RWPE2 (cell line): ENCODE results near the gene SEPTIN3.

ENCODE experiments used
- ATAC-seq: fragments of 200-7000 bp; cut with Tn5 transposase; 3 replicates; pipeline ENCODE4 v1.9.1; 2021; ENCODE audit warnings: low read depth
- DNase-seq: peaks from one replicate; pipeline ENCODE4 v3.0.0-alpha.2; 2020; ENCODE audit warnings: low spot score
- H3K27ac ChIP-seq: fragments of 450-650 bp; 2 replicates; pipeline ENCODE4 v1.5.1; 2017; ENCODE audit warnings: mild to moderate bottlenecking; ENCODE audit not compliant: poor library complexity, severe bottlenecking
- H3K27me3 ChIP-seq: fragments of 250-450 bp; sonication (Bioruptor Pico); 2 replicates; pipeline ENCODE4 v1.5.1; 2021; ENCODE audit warnings: mild to moderate bottlenecking, moderate library complexity; ENCODE audit not compliant: insufficient read depth, poor library complexity, severe bottlenecking
- H3K36me3 ChIP-seq: fragments of 250-450 bp; sonication (Bioruptor Pico); 2 replicates; pipeline ENCODE4 v1.5.1; 2020; ENCODE audit warnings: low read depth, mild to moderate bottlenecking, moderate library complexity
- H3K4me1 ChIP-seq: fragments of 250-450 bp; sonication (Bioruptor Pico); 2 replicates; pipeline ENCODE4 v1.5.1; 2021; ENCODE audit warnings: mild to moderate bottlenecking, moderate library complexity; ENCODE audit not compliant: insufficient read depth, poor library complexity, severe bottlenecking
- H3K4me3 ChIP-seq: fragments of 250-450 bp; sonication (Bioruptor Pico); 2 replicates; pipeline ENCODE4 v1.5.1; 2021; ENCODE audit warnings: mild to moderate bottlenecking, moderate library complexity; ENCODE audit not compliant: severe bottlenecking
- H3K9me3 ChIP-seq: fragments of 250-450 bp; sonication (Bioruptor Pico); 2 replicates; pipeline ENCODE4 v1.5.1; 2021; ENCODE audit warnings: mild to moderate bottlenecking, moderate library complexity; ENCODE audit not compliant: severe bottlenecking
- TF ChIP-seq, protein P1 (sequence below): fragments of 450-650 bp; IDR thresholded peaks from one replicate; pipeline ENCODE4 v1.5.1; 2017; ENCODE audit warnings: mild to moderate bottlenecking, moderate library complexity; ENCODE audit not compliant: poor library complexity, severe bottlenecking

Gene SEPTIN3, protein sequence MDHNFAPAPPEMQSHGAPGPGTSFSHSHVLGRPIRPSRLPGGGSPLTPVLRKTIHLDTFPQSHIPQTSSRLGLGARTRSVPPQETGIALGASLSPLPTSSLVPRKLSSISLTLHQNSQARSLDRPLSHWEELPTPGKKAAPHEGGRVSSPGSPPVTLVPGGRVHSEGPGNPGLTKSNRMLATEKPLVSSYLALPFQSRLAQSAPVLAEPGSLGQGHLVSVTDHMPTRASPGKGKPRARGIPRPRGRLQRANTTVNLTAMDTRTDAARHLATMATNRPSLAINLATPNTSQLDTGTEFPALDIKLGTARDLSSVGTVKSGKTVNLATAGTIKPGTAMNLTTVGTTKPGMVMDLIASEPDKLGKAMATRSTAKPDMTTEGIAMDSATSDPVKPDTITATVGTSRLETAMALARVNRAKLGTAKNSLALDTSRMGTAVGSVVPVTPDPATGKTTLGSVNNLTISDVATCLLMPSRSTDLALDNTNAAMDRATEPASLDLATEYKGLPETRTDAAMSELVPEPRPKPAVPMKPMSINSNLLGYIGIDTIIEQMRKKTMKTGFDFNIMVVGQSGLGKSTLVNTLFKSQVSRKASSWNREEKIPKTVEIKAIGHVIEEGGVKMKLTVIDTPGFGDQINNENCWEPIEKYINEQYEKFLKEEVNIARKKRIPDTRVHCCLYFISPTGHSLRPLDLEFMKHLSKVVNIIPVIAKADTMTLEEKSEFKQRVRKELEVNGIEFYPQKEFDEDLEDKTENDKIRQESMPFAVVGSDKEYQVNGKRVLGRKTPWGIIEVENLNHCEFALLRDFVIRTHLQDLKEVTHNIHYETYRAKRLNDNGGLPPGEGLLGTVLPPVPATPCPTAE

DNA sequence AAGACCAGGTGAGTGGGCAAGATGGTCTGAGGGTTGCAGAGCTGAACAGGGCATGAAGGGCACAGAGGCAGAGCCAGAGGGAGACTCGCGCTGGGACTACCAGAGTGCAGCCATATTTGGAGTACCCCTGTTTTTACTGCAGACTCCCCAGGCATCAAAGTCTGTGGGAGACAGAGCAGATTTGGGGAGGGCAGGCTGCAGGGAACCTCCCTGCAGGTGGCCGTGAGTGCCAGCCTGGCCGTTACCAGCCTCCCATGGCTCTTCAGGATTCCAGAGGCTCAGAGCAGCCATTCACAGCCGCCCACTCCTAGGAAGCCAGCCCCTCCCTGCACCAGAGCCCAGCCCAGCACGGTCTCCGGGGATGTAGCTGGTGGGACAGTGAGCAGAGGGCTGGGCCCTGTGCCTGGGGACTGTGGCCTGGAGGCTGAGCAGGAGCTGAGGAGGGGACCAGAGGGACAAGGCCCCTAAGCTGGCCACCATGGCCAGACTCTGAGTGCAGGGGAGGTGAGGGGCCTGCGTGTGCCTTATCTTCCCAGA, at the start of gene SEPTIN3:
SEPTIN3 (plus strand) TSS at position 334 of the 537 bp plus-strand sequence. CDS start 2,050 bp downstream, outside the sequence.
- Histone ChIP-seq H3K4me1 (no peaks in the 10 kb centered on the region), H3K27me3 (no peaks in the 10 kb centered on the region), H3K36me3 (no peaks in the 10 kb centered on the region), H3K4me3 (no peak within 1 kb of the TSS), H3K9me3 (no peaks in the 10 kb centered on the region), H3K27ac (no peak within 1 kb of the TSS)
- TF ChIP-seq, protein P1, sequence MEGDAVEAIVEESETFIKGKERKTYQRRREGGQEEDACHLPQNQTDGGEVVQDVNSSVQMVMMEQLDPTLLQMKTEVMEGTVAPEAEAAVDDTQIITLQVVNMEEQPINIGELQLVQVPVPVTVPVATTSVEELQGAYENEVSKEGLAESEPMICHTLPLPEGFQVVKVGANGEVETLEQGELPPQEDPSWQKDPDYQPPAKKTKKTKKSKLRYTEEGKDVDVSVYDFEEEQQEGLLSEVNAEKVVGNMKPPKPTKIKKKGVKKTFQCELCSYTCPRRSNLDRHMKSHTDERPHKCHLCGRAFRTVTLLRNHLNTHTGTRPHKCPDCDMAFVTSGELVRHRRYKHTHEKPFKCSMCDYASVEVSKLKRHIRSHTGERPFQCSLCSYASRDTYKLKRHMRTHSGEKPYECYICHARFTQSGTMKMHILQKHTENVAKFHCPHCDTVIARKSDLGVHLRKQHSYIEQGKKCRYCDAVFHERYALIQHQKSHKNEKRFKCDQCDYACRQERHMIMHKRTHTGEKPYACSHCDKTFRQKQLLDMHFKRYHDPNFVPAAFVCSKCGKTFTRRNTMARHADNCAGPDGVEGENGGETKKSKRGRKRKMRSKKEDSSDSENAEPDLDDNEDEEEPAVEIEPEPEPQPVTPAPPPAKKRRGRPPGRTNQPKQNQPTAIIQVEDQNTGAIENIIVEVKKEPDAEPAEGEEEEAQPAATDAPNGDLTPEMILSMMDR, result no peak
- DNase-seq (no peak), ATAC-seq (no peak)

DNA sequence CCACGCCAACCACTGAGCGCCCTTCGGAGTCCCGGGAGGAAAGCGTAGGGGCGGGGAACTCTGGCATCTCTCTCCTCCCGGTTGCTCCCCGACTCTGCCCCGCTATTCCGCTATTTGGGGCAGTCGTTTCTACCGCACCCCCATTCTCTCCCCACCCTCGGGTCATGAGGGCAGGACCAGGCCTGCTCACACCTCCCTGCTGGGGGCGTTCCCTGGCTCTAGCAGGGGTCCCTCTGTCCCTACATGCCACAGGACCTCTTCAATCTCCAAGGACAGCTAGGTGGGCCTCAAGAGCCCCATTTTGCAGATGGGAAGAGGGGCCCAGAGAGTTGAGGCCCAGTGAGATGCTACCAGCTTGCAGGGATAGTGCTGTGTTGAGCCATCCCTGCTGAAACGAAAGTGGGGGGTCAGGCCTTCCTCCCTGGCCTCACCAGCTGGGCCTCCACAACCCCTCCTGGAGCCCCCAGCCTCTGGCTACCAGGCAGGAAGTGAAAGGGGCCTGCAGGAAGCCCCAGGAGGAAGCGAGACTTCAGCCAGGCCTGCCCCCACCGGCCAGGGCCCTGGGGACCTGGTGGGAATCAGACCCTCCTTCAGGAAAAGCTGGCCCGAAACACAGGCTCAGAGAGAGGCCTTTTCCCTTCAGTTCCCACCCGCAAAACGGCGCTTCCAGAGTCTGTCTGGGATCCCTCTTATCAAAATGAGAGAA, 48.8 kb upstream of the SEPTIN3 start:
- Histone ChIP-seq H3K4me1 (peaks cover 6% of the 10 kb centered on the region), H3K4me3 (no peak overlapping the region)
- DNase-seq, result no peak

DNA sequence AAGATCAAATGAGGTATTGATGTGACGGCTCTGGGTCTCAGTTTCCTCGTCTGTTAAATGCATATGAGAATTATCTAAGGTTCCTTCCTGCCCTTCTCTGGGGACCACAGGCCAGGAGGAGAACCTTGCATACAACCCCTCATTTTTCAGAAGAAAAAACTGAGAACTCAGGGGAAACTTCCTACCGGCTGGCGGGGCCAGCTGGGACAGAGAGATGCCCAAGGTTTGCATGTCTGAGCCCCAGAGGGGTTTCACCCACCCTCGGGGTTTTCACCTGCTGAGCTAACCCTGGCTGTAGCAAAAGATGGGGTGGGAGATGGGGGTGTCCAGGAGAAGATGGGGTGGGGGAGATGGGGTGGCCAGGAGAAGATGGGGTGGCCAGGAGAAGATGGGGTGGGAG, 46.9 kb upstream of the SEPTIN3 start:
- no peak for ATAC-seq
- Histone ChIP-seq H3K9me3 (no peaks in the 10 kb centered on the region), H3K27me3 (peaks cover 14% of the 10 kb centered on the region), H3K4me1 (peaks cover 6% of the 10 kb centered on the region), H3K4me3 (no peak overlapping the region), H3K36me3 (no peaks in the 10 kb centered on the region), H3K27ac (no peak overlapping the region)
- no peak for DNase-seq
- TF ChIP-seq, protein P1, result no peak

More for the DNA sequence above, 48.8 kb upstream of the SEPTIN3 start:
- Histone ChIP-seq H3K36me3 (no peaks in the 10 kb centered on the region), H3K9me3 (no peaks in the 10 kb centered on the region), H3K27ac (no peak overlapping the region), H3K27me3 (peaks cover 17% of the 10 kb centered on the region)
- TF ChIP-seq, protein P1, result no peak
- no peak for ATAC-seq

DNA sequence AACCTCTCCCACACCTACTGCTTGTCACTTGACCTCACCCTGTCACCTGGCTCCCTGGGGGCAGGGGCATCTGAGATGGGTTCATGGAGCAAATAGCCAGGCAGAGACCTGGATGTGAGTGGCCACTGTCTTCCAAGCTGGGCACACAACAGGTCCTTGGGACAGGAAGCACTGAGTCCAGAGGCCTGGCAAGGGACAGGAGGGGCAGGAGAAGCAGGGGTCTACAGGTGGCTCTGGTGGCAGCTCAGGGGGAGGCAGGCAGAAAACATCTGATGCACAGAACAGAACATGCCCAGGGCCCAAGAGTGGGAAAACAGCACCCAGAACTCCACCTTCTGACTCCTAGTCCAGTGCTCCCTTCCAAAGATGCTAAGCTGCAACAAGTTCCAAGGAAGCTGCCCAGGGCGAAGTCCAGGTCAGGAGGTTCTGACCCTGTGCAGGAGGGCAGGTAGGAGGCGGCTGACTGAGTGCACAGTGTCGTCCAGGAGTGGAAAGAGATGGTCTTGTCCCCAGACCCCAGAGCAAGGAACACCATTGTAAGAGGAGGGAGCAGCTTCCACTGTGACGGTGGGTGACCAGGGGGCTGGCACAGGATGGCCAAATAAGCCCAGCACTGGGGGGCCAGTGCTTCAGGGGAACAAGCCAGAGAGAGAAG, 46.2 kb upstream of the SEPTIN3 start:
- no peak for DNase-seq
- Histone ChIP-seq H3K27me3 (peaks cover 14% of the 10 kb centered on the region), H3K36me3 (no peaks in the 10 kb centered on the region), H3K27ac (no peak overlapping the region), H3K4me1 (peaks cover 2% of the 10 kb centered on the region), H3K4me3 (no peak overlapping the region), H3K9me3 (no peaks in the 10 kb centered on the region)
- ATAC-seq, result no peak
- TF ChIP-seq, protein P1, result no peak
